Mucosa of stomach (tissue), 1 donor: ENCODE measurements around the gene ADAMTS3.

ENCODE experiments used
- H3K27me3 ChIP-seq: one replicate; pipeline ENCODE4 v1.7.0; 2013; ENCODE audit warnings: mild to moderate bottlenecking, low read length; ENCODE audit not compliant: control insufficient read depth, insufficient read depth
- H3K36me3 ChIP-seq: one replicate; pipeline ENCODE4 v1.7.0; 2013; ENCODE audit warnings: low read length; ENCODE audit not compliant: control insufficient read depth, insufficient read depth
- H3K4me1 ChIP-seq: one replicate; pipeline ENCODE4 v1.7.0; 2013; ENCODE audit warnings: mild to moderate bottlenecking, low read length; ENCODE audit not compliant: control insufficient read depth, insufficient read depth
- H3K4me3 ChIP-seq: one replicate; pipeline ENCODE4 v1.7.0; 2013; ENCODE audit warnings: low read length
- H3K9ac ChIP-seq: one replicate; pipeline ENCODE4 v1.7.0; 2013; ENCODE audit warnings: mild to moderate bottlenecking, low read length, moderate library complexity
- H3K9me3 ChIP-seq: one replicate; pipeline ENCODE4 v1.7.0; 2013; ENCODE audit warnings: mild to moderate bottlenecking, low read length, moderate library complexity; ENCODE audit not compliant: control insufficient read depth
- donor health status: Pancreatic carcinoma.

ADAMTS3 gene

GRCh38 chr4:72449705-72450104 is 119.3 kb downstream of the ADAMTS3 start:
- Histone ChIP-seq H3K4me1 (no peaks in the 10 kb centered on the region), H3K9ac (no peak overlapping the region), H3K4me3 (no peak overlapping the region), H3K27me3 (no peaks in the 10 kb centered on the region), H3K9me3 (no peaks in the 10 kb centered on the region), H3K36me3 (no peaks in the 10 kb centered on the region)

DNA sequence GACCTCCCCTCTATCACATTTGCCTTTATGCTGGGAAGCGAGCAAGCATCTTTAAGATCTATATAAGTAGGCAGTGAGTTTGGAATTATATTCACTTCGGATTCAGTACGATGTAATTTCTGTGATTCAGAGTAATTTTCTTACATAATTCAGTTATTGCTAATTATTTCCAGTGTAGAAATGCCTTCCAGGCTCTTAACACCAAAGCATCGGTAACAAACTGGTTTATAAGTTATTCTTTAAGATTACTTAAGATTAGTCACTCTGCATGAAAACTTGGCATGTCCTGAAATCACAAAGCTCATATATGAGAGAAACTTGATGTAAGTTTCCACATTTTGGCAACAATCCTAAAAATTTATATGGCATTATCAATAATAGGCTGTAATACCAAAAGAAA is 120.8 kb downstream of the ADAMTS3 start:
- Histone ChIP-seq H3K9me3 (no peaks in the 10 kb centered on the region), H3K4me3 (no peak overlapping the region), H3K36me3 (no peaks in the 10 kb centered on the region), H3K4me1 (no peaks in the 10 kb centered on the region), H3K9ac (no peak overlapping the region), H3K27me3 (no peaks in the 10 kb centered on the region)

- no peaks in the 10 kb centered on the region for H3K4me1 ChIP-seq
- no peaks in the 10 kb centered on the region for H3K27me3 ChIP-seq
- no peaks in the 10 kb centered on the region for H3K9me3 ChIP-seq
- no peak overlapping the region for H3K4me3 ChIP-seq
- H3K9ac ChIP-seq, result no peak overlapping the region
- H3K36me3 ChIP-seq, result no peaks in the 10 kb centered on the region
Observed at GRCh38 chr4:72446353-72447055, 122.5 kb downstream of the ADAMTS3 start.

- Histone ChIP-seq H3K36me3 (no peaks in the 10 kb centered on the region), H3K4me1 (no peaks in the 10 kb centered on the region), H3K4me3 (no peak overlapping the region), H3K9me3 (no peaks in the 10 kb centered on the region), H3K9ac (no peak overlapping the region), H3K27me3 (no peaks in the 10 kb centered on the region)
Observed at GRCh38 chr4:72444092-72444491, 124.9 kb downstream of the ADAMTS3 start.

DNA sequence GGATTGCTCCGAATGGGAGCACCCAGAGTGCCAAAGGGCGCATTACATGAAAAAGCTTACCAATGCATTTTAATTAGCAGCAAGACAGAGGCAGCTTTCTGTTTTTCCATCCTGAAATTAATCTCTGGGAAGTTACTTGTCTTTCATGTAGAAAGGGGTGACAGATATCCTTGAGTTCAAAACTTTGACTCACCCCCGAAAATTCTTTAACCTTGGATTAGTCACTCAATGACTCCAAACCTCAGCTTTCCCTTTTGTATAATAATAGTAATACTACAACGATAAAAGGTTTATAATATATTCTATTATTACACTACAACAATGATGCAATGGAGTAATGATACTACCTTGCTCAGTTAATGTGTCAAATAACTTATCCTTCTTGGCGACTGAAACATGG is 126.3 kb downstream of the ADAMTS3 start:
- no peaks in the 10 kb centered on the region for H3K4me1 ChIP-seq
- H3K36me3 ChIP-seq, result no peaks in the 10 kb centered on the region
- H3K4me3 ChIP-seq, result no peak overlapping the region
- H3K27me3 ChIP-seq, result no peaks in the 10 kb centered on the region
- no peaks in the 10 kb centered on the region for H3K9me3 ChIP-seq
- H3K9ac ChIP-seq, result no peak overlapping the region

DNA sequence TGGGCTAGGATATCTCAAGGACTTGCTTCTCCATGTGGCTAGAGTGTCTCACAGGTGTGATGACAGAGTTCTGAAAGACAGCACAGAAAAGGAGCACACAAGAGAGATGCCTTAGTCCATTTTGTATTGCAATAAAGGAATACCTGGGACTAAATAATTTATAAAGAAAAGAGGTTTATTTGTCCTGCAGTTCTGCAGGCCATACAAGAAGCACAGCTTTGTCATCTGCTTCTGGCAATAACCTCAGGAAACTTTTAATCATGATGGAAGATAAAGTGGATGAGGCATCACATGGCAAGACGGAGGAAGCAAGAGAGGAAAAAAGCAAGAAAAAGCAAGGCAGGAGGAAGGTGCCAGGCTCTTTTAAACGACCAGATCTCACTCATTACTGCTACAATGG is 126.9 kb downstream of the ADAMTS3 start:
- Histone ChIP-seq H3K4me3 (no peak overlapping the region), H3K27me3 (no peaks in the 10 kb centered on the region), H3K9ac (no peak overlapping the region), H3K4me1 (no peaks in the 10 kb centered on the region), H3K36me3 (no peaks in the 10 kb centered on the region), H3K9me3 (no peaks in the 10 kb centered on the region)

- no peaks in the 10 kb centered on the region for H3K4me1 ChIP-seq
- H3K9ac ChIP-seq, result no peak overlapping the region
- H3K36me3 ChIP-seq, result no peaks in the 10 kb centered on the region
- H3K4me3 ChIP-seq, result no peak overlapping the region
- H3K27me3 ChIP-seq, result no peaks in the 10 kb centered on the region
- no peaks in the 10 kb centered on the region for H3K9me3 ChIP-seq
Observed at GRCh38 chr4:72440386-72440785, 128.6 kb downstream of the ADAMTS3 start.

- Histone ChIP-seq H3K27me3 (no peaks in the 10 kb centered on the region), H3K36me3 (no peaks in the 10 kb centered on the region), H3K4me3 (no peak overlapping the region), H3K9ac (no peak overlapping the region), H3K9me3 (no peaks in the 10 kb centered on the region), H3K4me1 (no peaks in the 10 kb centered on the region)
Observed at GRCh38 chr4:72432975-72433374, 136.0 kb downstream of the ADAMTS3 start.

GRCh38 chr4:72432282-72432681 is 136.7 kb downstream of the ADAMTS3 start:
- Histone ChIP-seq H3K9ac (no peak overlapping the region), H3K36me3 (no peaks in the 10 kb centered on the region), H3K4me1 (no peaks in the 10 kb centered on the region), H3K9me3 (no peaks in the 10 kb centered on the region), H3K4me3 (no peak overlapping the region), H3K27me3 (no peaks in the 10 kb centered on the region)

DNA sequence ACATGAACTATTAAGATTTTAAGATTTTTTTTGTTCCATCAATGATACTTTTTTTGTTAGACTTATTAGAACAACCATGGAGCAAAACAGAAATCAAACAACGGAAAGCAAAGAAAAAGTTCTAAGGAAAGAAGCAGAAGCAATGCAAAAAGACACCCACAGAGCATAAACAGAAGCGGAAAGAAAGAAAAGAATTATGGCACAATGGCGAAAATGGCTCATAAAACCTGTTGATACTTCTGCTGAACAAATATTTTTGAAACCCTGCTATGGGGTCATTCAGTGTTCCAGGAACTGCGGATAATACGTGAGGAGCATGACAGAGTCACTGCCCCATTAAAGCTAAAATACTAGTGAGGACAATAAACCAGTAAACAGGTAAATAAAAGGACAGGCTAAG is 138.0 kb downstream of the ADAMTS3 start:
- Histone ChIP-seq H3K9me3 (no peaks in the 10 kb centered on the region), H3K27me3 (no peaks in the 10 kb centered on the region), H3K36me3 (no peaks in the 10 kb centered on the region), H3K4me3 (no peak overlapping the region), H3K4me1 (no peaks in the 10 kb centered on the region), H3K9ac (no peak overlapping the region)

- no peaks in the 10 kb centered on the region for H3K27me3 ChIP-seq
- H3K4me1 ChIP-seq, result no peaks in the 10 kb centered on the region
- H3K36me3 ChIP-seq, result no peaks in the 10 kb centered on the region
- H3K9ac ChIP-seq, result no peak overlapping the region
- no peak overlapping the region for H3K4me3 ChIP-seq
- H3K9me3 ChIP-seq, result no peaks in the 10 kb centered on the region
Observed at GRCh38 chr4:72430050-72430449, 139.0 kb downstream of the ADAMTS3 start.

GRCh38 chr4:72429397-72429889 is 139.6 kb downstream of the ADAMTS3 start:
- Histone ChIP-seq H3K4me3 (no peak overlapping the region), H3K9ac (no peak overlapping the region), H3K36me3 (no peaks in the 10 kb centered on the region), H3K4me1 (no peaks in the 10 kb centered on the region), H3K27me3 (no peaks in the 10 kb centered on the region), H3K9me3 (no peaks in the 10 kb centered on the region)

DNA sequence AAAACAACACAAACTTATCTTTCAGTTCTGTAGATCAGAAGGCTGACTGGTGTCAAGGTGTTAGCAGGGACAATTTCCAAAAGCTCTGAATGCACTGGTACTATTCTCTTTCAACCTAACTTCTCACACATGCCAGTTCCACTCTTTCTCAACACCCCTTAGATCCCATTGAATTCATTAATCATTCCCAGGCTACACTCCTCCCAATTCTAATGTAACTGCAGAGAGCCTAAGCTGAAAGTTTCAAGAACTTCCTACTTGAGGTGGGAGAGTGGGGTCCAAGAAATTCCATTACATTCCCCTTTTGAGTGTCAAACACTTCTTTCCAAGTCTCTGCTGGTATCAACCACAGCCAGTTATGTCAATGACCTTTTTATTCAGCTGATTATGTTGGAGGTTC is 142.0 kb downstream of the ADAMTS3 start:
- Histone ChIP-seq H3K4me3 (no peak overlapping the region), H3K9me3 (no peaks in the 10 kb centered on the region), H3K4me1 (no peaks in the 10 kb centered on the region), H3K27me3 (no peaks in the 10 kb centered on the region), H3K9ac (no peak overlapping the region), H3K36me3 (no peaks in the 10 kb centered on the region)
